MCF 10A (cell line): ENCODE results near the gene DNLZ. TPM values are rescaled to one million over a fixed set of nuclear protein-coding genes. Genes with fewer than 3 reads are reported as not detected.
A peak's percentile ranks its signal among the peaks of the same experiment; 100 is the strongest.

Experiments used
- BruUV-seq: library from RNA; stranded (reverse); fragments of 400-500 nt; replicated peaks from 2 replicates; lab custom pipeline; 2021; lab: Mats Ljungman, UMichigan
- CTCF ChIA-PET: fragments of 300-600 bp; sonication (Branson Sonifier 250); formaldehyde crosslinking; extraction: SDS; loops from one replicate; lab custom pipeline; 2021; ENCODE audit warnings: antibody characterized with exemption, inconsistent platforms; lab: Yijun Ruan, JAX
- POLR2A ChIA-PET: fragments of 300-600, 350-650 bp; sonication (Branson Sonifier 250); formaldehyde crosslinking; extraction: SDS; loops from one replicate; lab custom pipeline; 2020; ENCODE audit warnings: antibody characterized with exemption, inconsistent platforms; lab: Yijun Ruan, JAX
- DNase-seq: peaks from one replicate; pipeline ENCODE4 v3.0.0-alpha.2; 2018; ENCODE audit not compliant: unreplicated experiment
- H3K27ac Mint-ChIP-seq: one replicate; pipeline ENCODE4 v1.8.0; 2022; ENCODE audit warnings: mild to moderate bottlenecking, low read depth, mixed read lengths; ENCODE audit not compliant: unreplicated experiment
- H3K27me3 Mint-ChIP-seq: one replicate; pipeline ENCODE4 v1.8.0; 2022; ENCODE audit warnings: mixed read lengths; ENCODE audit not compliant: insufficient read depth, unreplicated experiment
- H3K36me3 Mint-ChIP-seq: one replicate; pipeline ENCODE4 v1.8.0; 2022; ENCODE audit warnings: mild to moderate bottlenecking, moderate library complexity, mixed read lengths; ENCODE audit not compliant: insufficient read depth, unreplicated experiment
- H3K4me1 Mint-ChIP-seq: one replicate; pipeline ENCODE4 v1.8.0; 2022; ENCODE audit warnings: mixed read lengths; ENCODE audit not compliant: insufficient read depth, unreplicated experiment
- H3K4me3 Mint-ChIP-seq: one replicate; pipeline ENCODE4 v1.8.0; 2022; ENCODE audit warnings: mild to moderate bottlenecking, moderate library complexity, mixed read lengths; ENCODE audit not compliant: unreplicated experiment
- H3K9me3 Mint-ChIP-seq: one replicate; pipeline ENCODE4 v1.8.0; 2022; ENCODE audit warnings: mixed read lengths; ENCODE audit not compliant: unreplicated experiment
- intact Hi-C: fragments of 100-400 bp; cut with micrococcal nuclease; formaldehyde crosslinking; loops from 2 replicates; pipeline ENCODE4 v1.14.1; 2022
- total RNA-seq: library from RNA; stranded (reverse); gene quantifications from 2 replicates; pipeline ENCODE4 v1.2.3, GENCODE V29; 2022
- TF ChIP-seq, protein P1 (sequence below): fragments of 200-600 bp; IDR thresholded peaks from one replicate; pipeline ENCODE4 v1.8.0; 2022; ENCODE audit warnings: antibody characterized with exemption, mild to moderate bottlenecking; ENCODE audit not compliant: unreplicated experiment

DNLZ gene
- total RNA-seq, 1 experiment from 2014 or later = 30.5 TPM

DNA sequence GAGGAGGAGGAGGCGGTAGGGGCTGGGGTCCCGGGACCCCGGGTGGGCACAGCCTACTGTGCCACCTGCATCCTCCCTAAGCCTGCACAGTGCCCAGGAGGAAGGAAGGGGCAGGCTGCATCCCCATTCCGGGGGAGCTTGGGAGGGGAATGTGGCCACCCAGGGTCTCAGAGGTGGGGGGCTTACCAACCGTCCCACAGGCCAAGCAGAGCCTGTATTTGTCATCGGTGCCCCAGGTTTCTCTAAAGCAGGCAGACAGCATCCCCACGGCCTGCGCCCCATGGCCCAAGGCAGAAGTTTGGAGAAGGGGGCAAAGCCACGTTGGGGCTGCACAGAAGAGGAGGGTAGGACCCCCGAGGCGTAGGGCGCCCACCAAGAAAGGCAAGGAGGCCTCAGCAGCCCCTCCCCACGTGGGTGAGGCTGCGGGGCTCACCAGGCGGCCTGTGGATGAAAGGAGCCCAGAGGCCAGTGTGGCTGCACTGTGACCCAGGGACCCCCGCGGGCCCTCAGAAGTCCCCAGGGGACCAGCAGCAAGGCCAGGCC, 36.7 kb downstream of the DNLZ start:
- Mint-ChIP-seq H3K36me3 (peaks cover 5% of the 10 kb centered on the region), H3K9me3 (no peaks in the 10 kb centered on the region), H3K4me1 (no peaks in the 10 kb centered on the region), H3K27ac (no peak overlapping the region), H3K4me3 (peak overlapping the region; percentile 57), H3K27me3 (no peaks in the 10 kb centered on the region)
- no TSS peak for BruUV-seq
- no peak for DNase-seq
- ChIA-PET CTCF (interaction anchor here (1.4 kb wide), 1 partner anchor 74 kb away, joined by 3 read pairs; no protein-coding TSS in a partner anchor), POLR2A (interaction anchor here (1.3 kb wide), 1 partner anchor 36 kb away, joined by 4 read pairs; the partner anchor contains the start of gene DNLZ)
- intact Hi-C loops = no loop called here
- TF ChIP-seq, protein P1, sequence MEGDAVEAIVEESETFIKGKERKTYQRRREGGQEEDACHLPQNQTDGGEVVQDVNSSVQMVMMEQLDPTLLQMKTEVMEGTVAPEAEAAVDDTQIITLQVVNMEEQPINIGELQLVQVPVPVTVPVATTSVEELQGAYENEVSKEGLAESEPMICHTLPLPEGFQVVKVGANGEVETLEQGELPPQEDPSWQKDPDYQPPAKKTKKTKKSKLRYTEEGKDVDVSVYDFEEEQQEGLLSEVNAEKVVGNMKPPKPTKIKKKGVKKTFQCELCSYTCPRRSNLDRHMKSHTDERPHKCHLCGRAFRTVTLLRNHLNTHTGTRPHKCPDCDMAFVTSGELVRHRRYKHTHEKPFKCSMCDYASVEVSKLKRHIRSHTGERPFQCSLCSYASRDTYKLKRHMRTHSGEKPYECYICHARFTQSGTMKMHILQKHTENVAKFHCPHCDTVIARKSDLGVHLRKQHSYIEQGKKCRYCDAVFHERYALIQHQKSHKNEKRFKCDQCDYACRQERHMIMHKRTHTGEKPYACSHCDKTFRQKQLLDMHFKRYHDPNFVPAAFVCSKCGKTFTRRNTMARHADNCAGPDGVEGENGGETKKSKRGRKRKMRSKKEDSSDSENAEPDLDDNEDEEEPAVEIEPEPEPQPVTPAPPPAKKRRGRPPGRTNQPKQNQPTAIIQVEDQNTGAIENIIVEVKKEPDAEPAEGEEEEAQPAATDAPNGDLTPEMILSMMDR = no peak

DNA sequence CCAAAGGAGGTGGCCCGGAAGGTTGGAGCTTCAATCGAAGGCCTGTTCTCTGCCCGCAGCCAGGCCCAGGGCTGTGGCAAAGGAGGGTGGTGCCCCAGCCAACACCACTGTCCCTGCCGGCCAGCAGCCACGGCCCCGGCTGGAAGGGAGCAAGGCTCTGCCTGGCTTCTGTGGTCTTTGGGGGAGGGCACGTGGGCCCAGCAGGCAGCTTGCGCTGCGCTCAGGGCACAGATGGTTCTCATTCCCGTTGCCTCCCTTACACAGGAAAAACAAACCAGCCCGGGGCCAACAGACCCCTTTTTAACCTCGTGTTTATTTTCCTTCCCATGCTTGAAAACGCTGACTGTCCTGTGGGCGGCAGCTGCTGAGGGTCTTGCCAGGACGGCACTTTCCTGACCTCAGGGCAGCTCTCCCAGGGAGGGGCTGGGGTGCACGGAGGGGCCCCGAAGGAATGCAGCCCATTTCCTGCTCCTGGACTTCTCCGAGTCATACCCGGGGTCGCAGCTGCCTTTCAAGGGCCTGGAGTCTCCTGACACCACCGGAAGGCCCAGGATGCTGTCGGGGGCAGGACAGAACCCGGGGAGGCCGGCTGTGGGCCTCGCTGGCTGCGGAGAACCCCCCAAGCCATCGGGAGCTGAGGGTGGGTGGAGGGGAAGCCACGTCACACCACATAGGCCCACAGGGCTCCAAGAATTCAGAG, 37.3 kb downstream of the DNLZ start:
- CTCF ChIA-PET = interaction anchor here (0.6 to 0.9 kb wide), 3 partner anchors 13 to 24 kb away, joined by 4 to 5 read pairs (median 5); no protein-coding TSS in a partner anchor

DNA sequence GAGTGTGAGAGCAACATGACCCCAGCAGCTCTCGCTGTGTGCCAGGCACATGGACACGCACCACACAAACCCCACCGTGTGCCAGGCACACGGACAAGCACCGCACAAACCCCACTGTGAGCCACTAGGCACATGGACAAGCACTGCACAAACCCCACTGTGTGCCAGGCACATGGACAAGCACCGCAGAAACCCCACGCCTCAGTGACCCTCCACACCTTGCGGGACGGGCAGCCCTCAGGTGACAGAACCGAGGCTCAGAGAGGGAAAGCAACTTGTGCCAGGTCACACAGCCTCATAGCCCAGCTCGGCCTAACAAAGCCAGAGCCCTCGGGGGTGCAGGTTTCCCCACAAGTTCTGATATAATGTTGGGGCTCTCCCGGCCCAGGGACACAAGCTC, 38.2 kb downstream of the DNLZ start:
- Mint-ChIP-seq H3K4me1 (no peaks in the 10 kb centered on the region), H3K27ac (no peak overlapping the region), H3K9me3 (no peaks in the 10 kb centered on the region), H3K36me3 (no peaks in the 10 kb centered on the region), H3K27me3 (no peaks in the 10 kb centered on the region), H3K4me3 (no peak overlapping the region)
- TF ChIP-seq, protein P1 = no peak
- CTCF ChIA-PET = interaction anchor here (0.6 to 0.9 kb wide), 3 partner anchors 11 to 48 kb away, joined by 3 to 4 read pairs (median 3); no protein-coding TSS in a partner anchor
- no peak for DNase-seq
- no TSS peak for BruUV-seq
- POLR2A ChIA-PET = interaction anchor here (0.6 to 1.3 kb wide), 2 partner anchors 38 to 48 kb away, joined by 4 read pairs; partner anchors contain the start of gene DNLZ
- intact Hi-C loops = no loop called here

More for the DNA sequence above, 37.3 kb downstream of the DNLZ start:
- TF ChIP-seq, protein P1 = no peak
- no peak for DNase-seq
- no peaks in the 10 kb centered on the region for H3K36me3 Mint-ChIP-seq
- intact Hi-C loops = no loop called here
- POLR2A ChIA-PET = interaction anchor here (1.3 kb wide), 1 partner anchor 37 kb away, joined by 4 read pairs; the partner anchor contains the start of gene DNLZ
- H3K9me3 Mint-ChIP-seq = no peaks in the 10 kb centered on the region
- H3K4me1 Mint-ChIP-seq = no peaks in the 10 kb centered on the region
- BruUV-seq = no TSS peak
- H3K27ac Mint-ChIP-seq = no peak overlapping the region
- H3K27me3 Mint-ChIP-seq = no peaks in the 10 kb centered on the region
- peak overlapping the region; percentile 57 for H3K4me3 Mint-ChIP-seq
